ENCODE measurements around the gene MCM9.

DNA sequence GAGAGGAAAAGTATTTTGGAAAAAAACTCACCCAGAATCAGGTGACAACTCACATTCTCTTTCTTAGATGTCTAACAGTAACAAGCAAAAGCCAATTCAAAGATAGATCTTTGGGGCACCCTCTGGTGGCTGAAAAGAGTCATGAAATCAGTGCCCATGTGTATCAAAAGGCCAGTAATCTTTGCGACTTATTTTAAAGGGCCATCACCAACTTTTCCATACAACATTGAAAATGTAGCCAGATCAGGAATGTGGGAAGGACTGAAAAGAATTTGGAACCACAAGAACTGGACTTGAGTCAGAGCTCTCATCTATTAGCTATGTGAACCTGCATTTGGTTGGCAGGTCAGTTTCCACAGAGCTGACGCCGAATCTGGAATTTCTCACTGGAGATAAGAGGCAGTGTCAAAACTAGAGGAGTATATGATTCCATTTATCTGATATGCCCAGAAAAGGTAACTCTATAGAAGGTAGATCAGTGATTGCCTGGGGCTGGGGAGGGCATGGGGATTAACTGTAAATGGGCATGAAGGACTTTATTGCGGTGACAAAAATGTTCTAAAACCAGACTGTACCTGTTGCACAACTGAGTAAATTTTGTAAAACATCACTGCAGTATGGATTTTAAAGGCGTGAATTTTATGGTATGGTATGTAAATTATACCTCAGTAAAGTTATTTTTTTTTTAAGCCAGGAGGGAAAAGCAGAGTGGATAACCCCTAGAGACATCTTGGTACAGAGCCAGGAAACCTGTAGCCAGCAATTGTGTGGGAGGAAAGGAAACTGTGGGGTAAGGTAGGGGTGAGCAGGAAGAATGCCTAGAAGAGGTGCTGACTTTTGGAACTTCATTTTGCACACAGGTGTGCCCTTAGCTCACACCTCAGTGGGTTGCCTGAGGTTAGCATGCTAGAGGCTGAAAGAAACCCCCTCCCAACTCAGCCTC, 158.1 kb downstream of the MCM9 start:
- TF ChIP-seq EZH2 (IDR thresholded peaks at IDR 0.05; ENCODE audit: low read length, missing control alignments) (no peak), CTCF (conservative IDR thresholded peaks at IDR 0.05 in 1 of 2, IDR thresholded peaks at IDR 0.05 in 1 of 2; ENCODE audit: low read depth in 1 of 2, low read length in 2 of 2) (peak; percentile 81 to 88)
